Esophagus squamous epithelium (tissue), 5 donors: ENCODE results near the gene BCAR1. TPM values are rescaled to one million over a fixed set of nuclear protein-coding genes. Genes with fewer than 3 reads are reported as not detected.
"Not testable (repeated sequence)": the region's sequence is repeated elsewhere in the genome, so short reads cannot be mapped to it uniquely, and the experiment has no call there.

Experiments used
- DNase-seq: peaks from one replicate; lab custom pipeline; 2025; lab: John Stamatoyannopoulos, UW
- H3K27ac ChIP-seq, 4 donors: fragments of 200-600 bp; sonication (generic); one replicate each; pipeline ENCODE4 v1.5.1; 2016 to 2019; ENCODE audit warnings: mild to moderate bottlenecking in 1 of 4
- H3K27me3 ChIP-seq, 4 donors: fragments of 200-600 bp; sonication (generic); 1 replicate in 3 of 4; 2 replicates in 1 of 4; pipeline versions ENCODE4 v1.5.1 to v1.6.0; 2017 to 2021; ENCODE audit warnings: antibody characterized with exemption in 1 of 4
- H3K36me3 ChIP-seq, 3 donors: fragments of 200-600 bp; sonication (generic); one replicate each; pipeline ENCODE4 v1.5.1; 2016 to 2019
- H3K4me1 ChIP-seq, 3 donors: fragments of 200-600 bp; sonication (generic); one replicate each; pipeline ENCODE4 v1.5.1; 2017 to 2019
- H3K4me3 ChIP-seq, 4 donors: fragments of 200-600 bp; sonication (generic); 1 replicate in 3 of 4; 2 replicates in 1 of 4; pipeline ENCODE4 v1.5.1; 2016 to 2019; ENCODE audit warnings: mild to moderate bottlenecking in 2 of 4, moderate library complexity in 1 of 4
- H3K9me3 ChIP-seq, 3 donors: fragments of 200-600 bp; sonication (generic); one replicate each; pipeline ENCODE4 v1.5.1; 2016 to 2019
- CTCF ChIP-seq, 6 experiments: fragments of 450-650 bp in 4 of 6; fragments of 200-600 bp in 2 of 6; sonication (generic) in 2 of 6; IDR thresholded peaks; one replicate each; pipeline ENCODE4 v1.5.1; 2016 to 2019; ENCODE audit warnings: antibody characterized with exemption in 6 of 6, mild to moderate bottlenecking in 4 of 6, moderate library complexity in 4 of 6
- POLR2A ChIP-seq, 4 donors: fragments of 450-650 bp; IDR thresholded peaks; one replicate each; pipeline ENCODE4 v1.6.1; 2017; ENCODE audit warnings: antibody characterized with exemption in 4 of 4, mild to moderate bottlenecking in 4 of 4, moderate library complexity in 3 of 4
- WGBS, 2 donors: methylation state at CpG; one replicate each; pipeline ENCODE4 v1.1.5; 2018; 5-methylcytosine and 5-hydroxymethylcytosine counted together
- intact Hi-C: fragments of 100-400 bp; cut with DNase I; formaldehyde crosslinking; loops from one replicate; pipeline ENCODE4 v1.15.0; 2022
- total RNA-seq, 4 donors: library from RNA; depleted of rRNA; stranded (reverse); fragments of >200 nt; gene quantifications; one replicate each; pipeline ENCODE4 v1.1.0, GENCODE V29; 2016
- donor health status: DM: yes; HTN: yes; CAD: no.

The BCAR1 gene
- total RNA-seq, 4 donors from 2014 or later, result 26.8 to 51.9 (median 32.1) TPM

GRCh38 chr16:75280331-75280804 lies 28.9 kb upstream of the BCAR1 start:
- Histone ChIP-seq H3K36me3 (no peaks in the 10 kb centered on the region), H3K4me1 (peaks cover 4 to 44% (median 12%) of the 10 kb centered on the region in 3 donors), H3K9me3 (no peaks in the 10 kb centered on the region), H3K27ac (no peak overlapping the region), H3K4me3 (no peak overlapping the region), H3K27me3 (no peaks in the 10 kb centered on the region)
- WGBS, 2 donors, result 41 to 52% methylated on average over 3 to 5 of the region's 8 CpGs
- no peak for TF ChIP-seq POLR2A (IDR thresholded peaks at IDR 0.05)
- no peak for TF ChIP-seq CTCF (IDR thresholded peaks at IDR 0.05)
- DNase-seq, result no peak
- intact Hi-C loops, result no loop called here

- H3K36me3 ChIP-seq, result no peaks in the 10 kb centered on the region
- H3K27me3 ChIP-seq, result no peaks in the 10 kb centered on the region
- TF ChIP-seq CTCF (IDR thresholded peaks at IDR 0.05) (no peak), POLR2A (IDR thresholded peaks at IDR 0.05) (no peak)
- no peaks in the 10 kb centered on the region for H3K9me3 ChIP-seq
- peaks cover 4 to 44% (median 12%) of the 10 kb centered on the region in 3 donors for H3K4me1 ChIP-seq
- H3K27ac ChIP-seq, result peak overlapping the region in 1 of 4 donors; percentile 58
- no peak overlapping the region for H3K4me3 ChIP-seq
- 55 to 61% methylated on average over 6 to 10 of the region's 10 CpGs for WGBS, 2 donors
- DNase-seq, result no peak
- intact Hi-C loops, result no loop called here
Measured at GRCh38 chr16:75279305-75279704, 27.9 kb upstream of the BCAR1 start.

GRCh38 chr16:75273054-75273925 lies 21.9 kb upstream of the BCAR1 start:
- H3K4me1 ChIP-seq, result peaks cover 0 to 14% (median 2%) of the 10 kb centered on the region in 3 donors
- intact Hi-C loops, result no loop called here
- no peaks in the 10 kb centered on the region for H3K27me3 ChIP-seq
- WGBS, 2 donors, result 84 to 89% methylated on average over 10 to 20 of the region's 23 CpGs
- no peak overlapping the region for H3K4me3 ChIP-seq
- no peak for DNase-seq
- H3K27ac ChIP-seq, result no peak overlapping the region
- no peaks in the 10 kb centered on the region for H3K9me3 ChIP-seq
- no peaks in the 10 kb centered on the region for H3K36me3 ChIP-seq
- TF ChIP-seq CTCF (IDR thresholded peaks at IDR 0.05), result no peak
- no peak for TF ChIP-seq POLR2A (IDR thresholded peaks at IDR 0.05)

DNA sequence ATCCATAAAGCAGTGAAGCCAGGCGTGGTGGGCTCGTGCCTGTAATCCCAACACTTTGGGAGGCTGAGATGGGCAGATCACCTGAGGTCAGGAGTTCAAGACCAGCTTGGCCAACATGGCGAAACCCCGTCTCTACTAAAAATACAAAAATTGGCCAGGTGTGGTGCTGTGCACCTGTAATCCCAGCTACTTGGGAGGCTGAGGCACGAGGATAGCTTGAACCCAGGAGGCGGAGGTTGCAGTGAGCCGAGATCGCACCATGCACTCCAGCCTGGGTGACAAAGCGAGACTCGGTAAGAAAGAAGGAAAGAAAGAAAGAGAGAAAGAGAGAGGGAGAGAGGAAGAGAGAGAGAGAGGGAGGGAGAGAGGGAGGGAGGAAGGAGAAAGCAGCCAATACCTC lies 21.2 kb upstream of the BCAR1 start:
- H3K4me3 ChIP-seq, H3K27me3 ChIP-seq, intact Hi-C loops, H3K36me3 ChIP-seq, H3K9me3 ChIP-seq, DNase-seq, H3K27ac ChIP-seq: not testable (repeated sequence)
- H3K4me1 ChIP-seq, result peaks cover 6 to 18% (median 7%) of the 10 kb centered on the region in 3 donors
- WGBS, 2 donors, result 92% methylated on average over 6 to 10 of the region's 10 CpGs

DNA sequence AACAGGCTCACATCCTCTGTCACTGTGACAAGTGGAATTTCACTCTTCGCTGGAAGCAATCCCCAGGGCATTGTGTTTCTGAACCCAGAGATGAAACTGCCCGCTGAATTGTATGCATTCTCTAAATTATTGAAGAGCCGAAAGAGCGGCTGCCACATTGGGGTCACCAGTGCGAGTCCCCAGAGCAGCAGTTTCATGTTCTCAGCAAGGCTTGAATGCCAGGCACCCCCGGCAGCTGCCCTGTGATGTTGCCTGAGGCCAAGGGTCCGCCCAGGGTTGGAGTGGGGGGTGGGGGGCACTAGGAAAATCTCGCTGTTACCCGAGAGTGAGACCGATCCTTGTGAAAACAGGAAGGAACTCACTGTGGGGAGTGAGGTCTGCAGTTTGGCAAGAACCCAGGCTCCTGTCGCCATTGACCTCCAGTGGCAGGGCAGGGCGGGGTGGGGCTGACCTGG lies 20.7 kb upstream of the BCAR1 start:
- WGBS, 2 donors, result 66 to 77% methylated on average over 6 to 7 of the region's 12 CpGs
- intact Hi-C loops, result no loop called here
- no peak for DNase-seq
- peaks cover 11 to 23% (median 12%) of the 10 kb centered on the region in 3 donors for H3K4me1 ChIP-seq
- H3K27me3 ChIP-seq, result peaks cover 0 to 5% (median 0%) of the 10 kb centered on the region in 4 donors
- H3K4me3 ChIP-seq, result no peak overlapping the region
- peak overlapping the region in 1 of 4 donors; percentile 14 for H3K27ac ChIP-seq
- H3K36me3 ChIP-seq, result no peaks in the 10 kb centered on the region
- H3K9me3 ChIP-seq, result no peaks in the 10 kb centered on the region
- TF ChIP-seq POLR2A (IDR thresholded peaks at IDR 0.05) (no peak), CTCF (IDR thresholded peaks at IDR 0.05) (no peak)
